Measurements from ENCODE around the gene ENAH. TPM values are rescaled to one million over a fixed set of nuclear protein-coding genes. Genes with fewer than 3 reads are reported as not detected.

ENAH gene
- total and polyA plus RNA-seq, 10 donors, result 5.1 to 98.1 (median 44.8) TPM

GRCh38 chr1:225460737-225461532 is 192.0 kb downstream of the ENAH start:
- H3K4me3 ChIP-seq, result no peak overlapping the region
- peak overlapping the region in 3 of 8 donors; percentile 37 to 73 (median 52) for H3K27ac ChIP-seq
- 63 to 77% (median 70%) methylated on average over 8 of the region's 8 CpGs for WGBS, 5 donors
- H3K9me3 ChIP-seq, result no peaks in the 10 kb centered on the region
- no peaks in the 10 kb centered on the region for H3K36me3 ChIP-seq
- intact Hi-C loops (cut with DNase I; ENCODE audit: low total_unique reads), result no loop called here
- H3K4me1 ChIP-seq, result peaks cover 0 to 61% (median 21%) of the 10 kb centered on the region in 6 donors
- peak; percentile 66 for DNase-seq
- TF ChIP-seq, protein P1, sequence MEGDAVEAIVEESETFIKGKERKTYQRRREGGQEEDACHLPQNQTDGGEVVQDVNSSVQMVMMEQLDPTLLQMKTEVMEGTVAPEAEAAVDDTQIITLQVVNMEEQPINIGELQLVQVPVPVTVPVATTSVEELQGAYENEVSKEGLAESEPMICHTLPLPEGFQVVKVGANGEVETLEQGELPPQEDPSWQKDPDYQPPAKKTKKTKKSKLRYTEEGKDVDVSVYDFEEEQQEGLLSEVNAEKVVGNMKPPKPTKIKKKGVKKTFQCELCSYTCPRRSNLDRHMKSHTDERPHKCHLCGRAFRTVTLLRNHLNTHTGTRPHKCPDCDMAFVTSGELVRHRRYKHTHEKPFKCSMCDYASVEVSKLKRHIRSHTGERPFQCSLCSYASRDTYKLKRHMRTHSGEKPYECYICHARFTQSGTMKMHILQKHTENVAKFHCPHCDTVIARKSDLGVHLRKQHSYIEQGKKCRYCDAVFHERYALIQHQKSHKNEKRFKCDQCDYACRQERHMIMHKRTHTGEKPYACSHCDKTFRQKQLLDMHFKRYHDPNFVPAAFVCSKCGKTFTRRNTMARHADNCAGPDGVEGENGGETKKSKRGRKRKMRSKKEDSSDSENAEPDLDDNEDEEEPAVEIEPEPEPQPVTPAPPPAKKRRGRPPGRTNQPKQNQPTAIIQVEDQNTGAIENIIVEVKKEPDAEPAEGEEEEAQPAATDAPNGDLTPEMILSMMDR (IDR thresholded peaks at IDR 0.05 in 8 of 11, conservative IDR thresholded peaks at IDR 0.05 in 3 of 11), result no peak
- TF ChIP-seq POLR2A (IDR thresholded peaks at IDR 0.05), result no peak
- TF ChIP-seq POLR2AphosphoS5 (IDR thresholded peaks at IDR 0.05), result no peak
- no peaks in the 10 kb centered on the region for H3K27me3 ChIP-seq (replicated peaks in 1 of 7)

- Histone ChIP-seq H3K4me1 (peaks cover 0 to 54% (median 21%) of the 10 kb centered on the region in 6 donors), H3K4me3 (no peak overlapping the region), H3K27me3 (replicated peaks in 1 of 7) (no peaks in the 10 kb centered on the region), H3K27ac (peak overlapping the region in 4 of 8 donors; percentile 3 to 73 (median 44)), H3K36me3 (no peaks in the 10 kb centered on the region), H3K9me3 (no peaks in the 10 kb centered on the region)
- DNase-seq, result peak; percentile 71
- TF ChIP-seq POLR2A (IDR thresholded peaks at IDR 0.05) (no peak), POLR2AphosphoS5 (IDR thresholded peaks at IDR 0.05) (no peak)
- TF ChIP-seq, protein P1 (IDR thresholded peaks at IDR 0.05 in 8 of 11, conservative IDR thresholded peaks at IDR 0.05 in 3 of 11), result no peak
- WGBS, 5 donors, result 62 to 78% (median 69%) methylated on average over 18 of the region's 18 CpGs
- intact Hi-C loops (cut with DNase I; ENCODE audit: low total_unique reads), result no loop called here
Observed at GRCh38 chr1:225460021-225460736, 192.7 kb downstream of the ENAH start.

DNA sequence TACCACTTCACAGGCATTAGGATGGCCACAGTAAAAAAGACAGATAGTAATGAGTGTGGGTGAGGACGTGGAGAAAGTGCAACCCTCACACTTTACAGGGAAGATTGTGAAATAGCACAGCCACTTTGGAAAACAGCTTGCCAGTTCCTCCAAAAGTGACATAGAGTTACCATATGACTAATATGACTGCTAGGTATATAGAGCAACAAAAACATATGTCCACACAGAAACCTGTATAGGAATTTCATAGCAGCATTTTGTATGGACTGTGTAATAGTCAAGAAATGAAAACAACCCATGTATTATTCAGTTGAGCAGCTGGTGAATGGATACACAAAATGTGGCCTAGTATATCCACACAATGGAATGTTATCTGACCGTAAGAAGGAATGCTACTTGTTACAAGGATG is 194.7 kb downstream of the ENAH start:
- 53 to 73% (median 64%) methylated on average over 2 of the region's 2 CpGs for WGBS, 5 donors

More for the DNA sequence above, 194.7 kb downstream of the ENAH start:
- H3K9me3 ChIP-seq, result no peaks in the 10 kb centered on the region
- no peak for DNase-seq
- H3K36me3 ChIP-seq, result no peaks in the 10 kb centered on the region
- TF ChIP-seq, protein P1 (IDR thresholded peaks at IDR 0.05 in 8 of 11, conservative IDR thresholded peaks at IDR 0.05 in 3 of 11), result no peak
- TF ChIP-seq POLR2AphosphoS5 (IDR thresholded peaks at IDR 0.05), result no peak
- no peak for TF ChIP-seq POLR2A (IDR thresholded peaks at IDR 0.05)
- H3K27me3 ChIP-seq (replicated peaks in 1 of 7), result no peaks in the 10 kb centered on the region
- peaks cover 0 to 58% (median 23%) of the 10 kb centered on the region in 6 donors for H3K4me1 ChIP-seq
- H3K27ac ChIP-seq, result no peak overlapping the region
- intact Hi-C loops (cut with DNase I; ENCODE audit: low total_unique reads), result no loop called here
- H3K4me3 ChIP-seq, result no peak overlapping the region
